GM03348 (cell line): ENCODE measurements around the gene NPC2.
"Not testable (repeated sequence)": the region's sequence is repeated elsewhere in the genome, so short reads cannot be mapped to it uniquely, and the experiment has no call there.

ENCODE experiments used
- DNase-seq: peaks from one replicate; pipeline ENCODE4 v3.0.0; 2012; ENCODE audit warnings: low spot score

NPC2 gene

DNA sequence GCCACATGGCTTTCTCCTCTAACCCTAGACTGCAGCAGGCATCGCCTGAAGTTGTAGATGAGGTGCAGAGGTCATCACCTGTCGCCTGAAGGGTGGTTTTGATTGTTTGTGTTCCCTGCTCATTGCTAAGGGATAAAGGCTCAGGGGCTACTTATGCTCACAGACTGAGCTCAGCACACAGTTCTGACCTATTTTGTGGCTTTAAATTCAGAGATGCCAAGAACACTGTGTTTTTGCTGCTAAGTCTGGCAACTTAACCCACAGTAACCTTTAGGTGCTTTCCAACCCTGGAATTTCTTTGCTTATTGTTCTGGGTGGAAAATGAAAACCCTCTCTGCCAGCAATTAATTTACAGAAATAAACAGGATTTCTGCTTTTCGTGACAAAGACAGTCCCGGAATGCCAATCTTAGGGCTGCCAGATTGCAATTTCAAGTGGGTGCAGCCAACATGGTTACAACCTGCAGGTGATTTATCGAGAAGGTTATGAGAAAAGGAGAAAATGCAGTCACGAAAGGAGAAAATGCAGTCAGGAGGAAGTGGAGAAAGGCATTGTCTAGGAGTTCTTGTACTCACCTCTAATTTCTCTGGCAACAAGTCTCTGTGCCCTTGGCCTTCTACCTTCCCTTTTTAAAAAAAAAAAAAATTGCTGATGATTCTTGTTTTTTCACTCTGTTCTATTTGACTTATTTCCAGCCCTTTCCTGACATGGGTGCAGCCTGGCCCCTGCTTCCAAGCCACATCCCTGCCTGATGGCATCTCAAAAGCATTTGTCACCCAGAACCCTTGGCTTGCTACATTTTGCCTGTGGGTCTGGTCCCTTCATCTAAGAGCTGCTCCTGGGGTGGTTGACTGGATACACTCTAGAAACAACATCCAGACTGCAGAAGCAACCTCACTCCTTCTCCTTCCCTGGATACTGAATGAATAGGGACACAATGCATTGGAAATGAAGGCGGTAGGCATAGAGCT is 23.3 kb downstream of the NPC2 start:
- no peak for DNase-seq

DNA sequence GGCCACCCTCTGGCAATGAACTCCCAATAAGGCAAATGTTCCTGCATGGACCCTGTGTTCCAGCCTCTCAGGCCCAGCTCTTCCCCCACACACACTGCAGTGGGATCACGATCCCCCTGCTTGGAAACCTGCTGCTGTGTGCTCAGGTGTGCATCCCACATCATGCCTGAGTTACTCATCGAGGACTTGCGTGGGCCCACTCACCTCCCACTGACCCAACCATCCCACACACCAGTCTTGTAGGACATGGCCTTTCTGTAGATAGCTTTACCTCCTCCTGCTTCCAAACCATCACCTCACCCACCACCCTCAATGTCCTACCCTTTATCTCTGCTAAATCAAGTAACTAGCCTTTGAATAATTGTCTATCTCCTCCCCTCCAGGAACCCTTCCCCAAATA is 24.6 kb downstream of the NPC2 start:
- DNase-seq: no peak

DNA sequence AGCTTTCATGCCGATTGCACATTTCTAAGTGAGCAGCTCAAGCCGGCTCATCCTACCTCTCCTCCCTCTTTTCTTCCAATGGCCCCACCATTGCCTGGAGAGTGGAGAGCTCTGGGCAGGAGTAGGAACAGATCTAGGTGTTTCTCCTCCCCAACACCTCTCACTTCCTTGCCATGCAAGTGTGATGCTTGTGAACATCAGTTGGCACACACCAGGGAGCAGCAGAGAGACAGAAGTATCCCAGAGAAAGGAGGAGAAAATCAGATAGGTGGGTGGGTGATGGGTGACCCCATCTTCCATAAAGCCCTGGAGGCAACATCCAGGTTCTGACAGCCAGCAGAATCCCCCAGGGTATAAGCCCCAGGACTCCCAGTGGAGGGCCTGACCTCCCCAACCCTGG is 27.8 kb downstream of the NPC2 start:
- DNase-seq: no peak

DNA sequence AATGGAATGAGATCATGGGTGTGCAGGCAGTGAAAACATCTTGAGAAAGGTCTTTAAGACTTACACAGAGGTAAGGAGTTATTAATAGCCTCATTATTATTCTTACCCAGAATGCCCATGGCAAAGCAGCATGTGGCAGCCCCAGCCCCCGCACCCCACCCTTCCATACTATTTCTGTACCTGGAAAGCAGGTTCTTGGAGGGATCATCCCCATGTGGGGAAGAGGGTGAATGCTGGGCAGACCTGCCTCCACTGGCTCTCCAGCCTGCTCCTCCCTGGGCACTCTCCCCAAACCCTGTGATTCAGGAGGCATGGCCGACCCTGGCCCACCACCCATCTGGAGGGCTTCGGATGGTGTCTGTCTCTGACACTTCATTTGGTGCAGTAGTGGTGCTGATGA is 28.3 kb downstream of the NPC2 start:
- no peak for DNase-seq

DNA sequence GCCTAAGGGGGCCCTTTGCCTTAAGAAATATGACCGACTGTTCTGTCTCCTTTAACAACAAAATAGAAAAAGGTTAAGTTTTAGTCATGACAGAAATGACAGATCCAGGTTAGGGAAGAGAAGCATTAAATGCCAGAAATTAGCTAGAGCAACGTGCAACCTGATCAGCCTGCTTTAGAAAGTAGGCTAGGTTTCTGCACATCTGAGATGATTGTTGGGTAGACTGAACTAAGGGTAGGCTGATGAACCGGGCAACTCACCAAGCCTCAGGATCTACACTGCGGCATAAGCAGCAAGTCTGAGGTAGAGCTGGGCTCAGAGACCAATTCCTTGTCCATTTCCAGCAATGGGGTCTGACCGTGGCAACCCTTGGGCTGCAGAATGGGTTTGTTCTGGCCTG is 29.4 kb downstream of the NPC2 start:
- DNase-seq: no peak

DNA sequence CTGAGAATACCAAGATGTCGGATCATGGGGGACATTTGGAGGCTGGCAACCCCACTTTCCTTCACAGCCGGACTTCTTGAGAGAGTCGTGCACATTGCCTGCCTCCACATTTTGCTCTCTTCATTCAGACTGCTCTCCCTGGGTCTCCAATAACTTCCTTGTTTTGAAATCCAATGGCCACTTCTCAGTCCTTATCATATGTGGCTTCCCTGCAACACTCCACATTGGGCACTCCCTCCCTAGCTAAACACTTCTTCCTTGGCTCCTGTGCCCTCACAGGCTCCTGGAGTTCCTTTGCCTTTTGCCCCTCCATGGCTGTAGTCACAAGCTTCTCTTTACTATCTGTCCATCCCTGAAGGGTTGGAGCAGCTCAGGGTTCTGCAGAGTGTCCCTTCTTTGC is 30.1 kb downstream of the NPC2 start:
- DNase-seq: no peak

DNA sequence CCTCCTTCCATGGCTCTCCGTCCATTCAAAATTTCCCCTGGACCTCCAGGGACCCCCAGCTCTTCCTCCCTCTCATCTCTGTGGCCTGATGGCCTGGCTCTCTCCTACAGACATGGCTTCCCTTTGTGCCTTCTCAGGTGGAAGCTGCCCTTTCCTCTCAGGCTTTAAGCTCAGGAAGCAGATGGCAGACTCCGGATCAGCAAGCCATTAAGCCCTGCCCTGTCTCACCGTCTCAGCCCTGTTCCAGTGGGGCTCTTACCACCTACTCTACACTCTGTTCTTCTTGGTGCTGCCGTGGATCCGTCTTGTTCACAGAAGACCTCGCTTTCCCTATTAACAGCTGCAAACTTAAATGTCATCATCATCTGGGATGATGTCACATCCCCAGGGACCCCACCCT is 33.1 kb downstream of the NPC2 start:
- DNase-seq: no peak

DNA sequence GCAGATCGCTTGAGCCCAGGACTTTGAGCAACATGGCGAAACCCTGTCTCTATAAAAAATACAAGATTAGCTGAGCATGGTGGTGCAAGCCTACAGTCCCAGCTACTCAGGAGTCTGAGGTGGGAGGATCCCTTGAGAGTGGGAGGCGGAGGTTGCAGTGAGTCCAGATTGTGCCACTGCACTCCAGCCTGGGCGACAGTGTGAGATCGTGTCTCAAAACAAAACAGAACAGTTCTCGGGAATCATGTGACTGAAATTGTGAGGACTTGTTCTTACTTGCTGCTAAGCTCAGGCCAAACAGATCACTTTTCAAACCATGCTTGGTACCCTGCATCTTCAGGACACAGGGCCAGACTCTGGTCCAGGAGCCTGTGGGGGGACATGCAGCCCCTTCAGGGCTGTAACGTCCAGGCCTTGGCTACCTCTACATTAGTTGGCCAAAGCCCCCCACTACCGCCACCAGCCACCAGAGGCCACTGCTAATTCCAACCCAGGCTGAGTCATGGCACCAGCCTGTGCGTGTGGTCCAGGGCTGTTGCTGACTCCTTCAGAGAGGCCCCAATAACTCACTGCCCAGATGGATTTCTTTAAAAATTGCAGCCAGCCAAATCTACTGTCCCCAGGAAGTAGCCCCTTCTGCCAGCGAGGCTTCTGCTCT is 33.7 kb downstream of the NPC2 start:
- DNase-seq: peak; percentile 87

DNA sequence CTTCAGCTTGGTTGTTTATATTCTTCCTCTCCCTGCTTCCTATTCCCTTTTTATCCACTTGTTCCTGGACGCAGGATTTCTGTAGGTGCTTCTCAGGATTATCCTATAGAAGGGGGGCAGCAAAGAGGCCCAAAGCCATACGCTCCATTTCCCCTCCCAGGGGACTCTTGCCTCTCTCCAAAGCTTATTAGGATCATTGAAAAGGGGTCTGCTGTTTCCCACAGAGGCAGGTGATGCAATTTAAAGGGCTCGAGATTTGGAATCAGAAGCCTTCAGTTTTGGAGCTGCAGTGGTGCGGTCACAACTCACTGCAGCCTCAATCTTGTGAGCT is 35.6 kb downstream of the NPC2 start:
- DNase-seq: no peak

DNA sequence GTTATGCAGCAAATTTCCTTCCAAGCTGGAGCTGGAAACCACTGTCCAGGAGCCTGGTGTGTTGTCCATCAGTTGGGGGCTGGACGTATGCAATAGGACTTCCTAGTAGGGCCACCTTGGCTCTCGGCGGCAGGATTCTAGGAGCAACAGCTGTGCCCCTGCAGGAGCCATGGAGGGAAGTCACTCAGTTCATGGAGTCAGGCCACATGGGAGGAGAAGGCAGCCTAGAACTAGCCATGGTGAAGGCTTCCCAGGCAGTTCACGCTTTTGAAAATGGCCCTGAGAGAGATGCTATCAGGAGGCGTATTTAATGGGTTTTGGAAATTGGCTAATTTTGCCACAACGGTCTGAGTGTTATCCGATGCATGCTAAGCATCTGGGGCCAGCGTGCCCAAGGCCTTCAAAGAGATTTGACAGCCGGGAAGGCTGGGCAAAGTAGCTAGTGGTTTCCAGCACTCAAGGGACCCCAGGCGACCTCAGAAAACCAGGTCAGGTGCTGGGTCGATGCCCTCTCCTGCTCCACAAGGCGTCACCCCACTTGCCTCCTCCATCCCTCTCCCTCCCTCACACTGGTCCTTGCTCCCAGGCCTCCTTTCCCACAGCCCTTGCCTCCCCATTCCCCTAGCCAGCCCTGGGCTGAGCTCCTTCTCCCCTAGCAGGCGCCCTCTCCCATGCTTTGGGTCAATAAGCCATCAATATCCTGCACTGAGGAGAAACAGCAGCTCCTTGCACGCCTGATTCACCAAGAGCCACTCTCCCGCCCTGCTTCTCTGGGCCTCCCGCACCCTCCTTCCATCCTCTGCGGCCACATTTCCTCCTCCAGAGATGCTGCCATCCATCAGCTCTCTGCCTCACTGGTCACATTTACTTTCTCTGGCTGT is 36.2 kb downstream of the NPC2 start:
- DNase-seq: no peak

DNA sequence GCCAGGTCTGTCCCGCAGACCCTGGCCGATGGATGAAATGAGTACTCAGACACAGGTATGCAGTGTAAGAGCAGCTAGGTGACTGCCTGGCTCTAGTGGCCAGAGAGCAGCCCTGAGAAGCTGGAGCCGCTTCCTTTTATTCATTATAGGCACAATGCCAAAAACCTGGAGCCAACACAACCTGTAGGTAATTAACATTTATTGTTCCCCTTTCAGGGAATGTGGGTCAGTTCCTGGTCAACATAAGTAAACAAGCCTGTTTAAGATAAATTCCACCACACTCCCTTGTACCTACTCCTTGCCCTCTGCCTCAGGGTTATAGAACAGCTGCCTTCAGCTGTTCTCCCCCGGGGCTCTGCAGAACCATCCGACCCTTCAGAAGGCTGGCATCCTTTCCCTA is 38.7 kb downstream of the NPC2 start:
- not testable (repeated sequence) for DNase-seq

DNA sequence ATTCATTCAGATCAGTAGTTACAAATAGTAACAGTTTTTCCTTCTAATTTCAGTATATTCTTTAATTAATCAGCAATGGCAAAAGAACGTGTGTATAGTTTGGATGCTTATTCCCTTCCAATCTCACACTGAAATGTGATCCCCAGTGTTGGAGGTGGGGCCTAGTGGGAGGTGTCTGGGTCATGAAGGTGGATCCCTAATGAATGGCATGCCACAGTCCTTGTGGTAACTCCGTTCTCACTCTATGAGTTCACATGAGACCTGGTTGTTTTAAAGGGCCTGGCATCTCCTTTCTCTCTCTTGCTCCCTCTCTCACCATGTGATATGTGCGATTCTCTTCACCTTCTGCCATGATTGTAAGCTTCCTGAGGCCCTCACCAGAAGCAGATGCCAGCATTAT is 48.2 kb downstream of the NPC2 start:
- DNase-seq: no peak

DNA sequence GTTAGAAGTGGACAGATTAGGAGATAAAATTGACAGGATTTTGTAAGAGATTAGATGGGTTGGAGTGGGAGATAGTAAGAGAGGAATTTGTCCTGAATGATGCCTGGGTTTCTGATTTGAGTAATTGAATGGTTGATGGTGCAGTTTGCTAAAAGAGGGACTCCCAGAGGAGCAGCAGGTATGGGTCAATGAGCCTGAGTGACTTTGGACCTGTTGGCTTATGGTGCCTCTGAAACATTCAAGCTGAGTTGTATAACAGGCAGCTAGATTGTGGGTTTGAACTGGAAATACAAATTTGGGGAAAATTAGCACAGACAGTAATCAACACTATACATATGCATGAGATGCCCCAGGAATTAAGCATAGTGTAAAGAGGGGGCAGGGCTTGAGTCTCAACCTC is 50.3 kb downstream of the NPC2 start:
- DNase-seq: no peak

DNA sequence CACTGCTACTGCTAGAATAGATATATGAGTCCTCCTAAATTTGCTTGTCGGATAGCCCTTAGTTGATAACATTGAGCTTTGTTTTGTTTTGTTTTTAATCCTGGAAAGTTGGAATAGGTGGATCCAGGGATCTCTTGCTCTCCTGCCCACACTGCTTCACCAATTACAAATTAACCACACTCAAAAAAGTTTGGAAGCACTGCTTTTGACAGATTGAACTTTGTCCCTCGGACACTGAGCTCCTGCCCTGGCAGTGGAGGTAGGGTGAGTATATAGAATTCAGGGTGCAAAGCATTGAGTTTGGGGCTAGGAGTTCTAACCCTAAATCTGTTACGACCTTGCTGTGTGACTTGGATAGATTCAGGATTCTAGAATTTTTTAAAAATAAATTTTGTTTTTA is 52.0 kb downstream of the NPC2 start:
- no peak for DNase-seq

DNA sequence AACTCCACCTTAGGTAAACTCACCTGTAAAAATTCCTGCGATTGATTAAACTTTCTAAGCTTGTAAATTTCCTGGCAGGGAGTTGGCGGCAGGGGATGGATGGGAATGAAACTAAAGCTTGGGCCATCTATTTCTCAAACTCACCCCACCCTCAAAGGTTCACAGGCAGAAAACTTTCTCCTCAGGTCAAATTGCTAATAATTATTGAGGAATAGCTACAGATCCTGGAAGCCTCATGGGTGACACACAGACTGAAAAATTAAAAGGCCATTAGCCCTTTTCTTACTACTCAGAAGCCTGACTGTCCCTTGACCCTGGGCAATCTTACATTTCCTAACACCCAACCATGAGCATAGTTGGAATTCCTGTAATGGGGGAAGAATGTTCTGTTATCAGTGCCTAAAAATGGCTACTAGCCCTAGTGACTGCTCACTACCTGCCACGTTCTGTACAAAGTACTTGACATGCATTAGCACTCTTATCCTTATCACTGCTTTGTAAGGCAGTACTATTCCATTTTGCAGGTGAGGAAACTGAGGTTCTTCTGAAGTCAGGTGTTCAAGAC is 54.7 kb downstream of the NPC2 start:
- no peak for DNase-seq

DNA sequence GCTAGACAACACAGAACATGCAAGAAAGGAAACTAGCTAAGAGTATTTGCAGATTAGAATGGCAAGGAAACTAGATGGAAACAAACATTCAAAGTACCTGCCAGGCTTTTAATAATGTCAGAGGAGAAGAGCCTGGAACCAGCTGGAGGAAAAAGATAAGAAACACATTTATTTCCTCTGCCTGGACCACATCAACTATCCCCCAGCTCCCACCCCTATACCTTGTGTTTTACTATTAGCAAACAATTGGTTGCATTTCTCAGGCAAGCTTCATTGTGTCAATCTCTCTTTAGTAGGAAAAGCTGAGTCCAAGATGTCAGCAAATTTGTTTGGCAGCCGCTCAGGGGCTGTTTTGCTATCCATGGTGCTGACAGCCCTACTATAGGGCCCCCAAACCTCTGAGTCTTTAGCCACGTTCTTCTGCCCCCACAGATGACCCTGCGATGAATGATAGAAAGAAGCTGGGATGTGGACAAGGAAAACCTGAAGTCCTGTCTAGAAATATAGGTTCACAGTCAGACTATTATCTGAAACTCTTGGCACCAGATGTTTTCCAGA is 55.5 kb downstream of the NPC2 start:
- no peak for DNase-seq

DNA sequence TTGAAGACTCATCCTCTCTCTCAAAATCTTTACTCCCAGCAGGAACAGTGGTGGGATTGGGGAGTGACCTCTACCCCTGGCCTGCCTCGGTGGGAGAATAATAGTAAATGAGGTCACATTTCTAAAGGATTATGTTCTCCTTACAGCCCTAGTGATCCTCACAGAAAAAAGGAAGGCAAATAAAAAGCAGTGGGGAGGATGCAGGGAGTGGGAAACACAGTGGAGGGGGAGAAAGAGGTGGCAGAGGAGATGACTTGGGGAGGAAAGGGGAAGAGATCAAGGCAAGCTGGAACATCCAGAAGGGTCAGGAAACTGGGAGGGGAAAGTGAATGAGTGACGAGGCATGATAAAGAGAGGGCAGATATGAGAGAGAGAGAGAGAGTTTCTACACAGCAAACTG is 58.8 kb downstream of the NPC2 start:
- no peak for DNase-seq

DNA sequence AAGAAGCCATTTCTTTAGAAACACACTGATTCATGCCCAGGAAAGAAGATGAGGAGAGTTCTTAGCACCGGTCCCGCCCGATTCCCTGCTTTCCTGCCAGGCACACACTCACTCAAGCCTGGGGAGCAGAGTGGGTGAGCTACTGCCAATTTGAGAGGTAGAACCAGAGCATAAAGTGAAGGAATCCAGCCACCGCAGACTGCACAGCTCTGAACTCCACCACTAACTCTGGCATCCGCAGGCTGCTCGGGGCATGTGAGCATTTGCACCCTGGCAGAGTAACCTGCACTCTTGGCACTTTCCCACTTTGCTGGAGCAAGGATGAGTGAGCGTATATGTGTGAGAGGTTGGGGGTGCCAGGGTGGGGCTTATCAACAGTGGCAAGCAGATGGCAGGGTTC is 63.1 kb downstream of the NPC2 start:
- DNase-seq: no peak
